Colon (tissue), 2 donors: Measurements from ENCODE around the gene AUTS2.

Source experiments
- FAIRE-seq: peaks from 2 replicates; lab custom pipeline; 2012; peaks lifted over from hg19 to GRCh38; lab: Jason Lieb, UNC
- donor health status: control.
- donor health status: control.

The AUTS2 gene

GRCh38 chr7:69819333-69819705, 221.0 kb downstream of the AUTS2 start:
- FAIRE-seq, result no peak

GRCh38 chr7:69820479-69821192, 222.4 kb downstream of the AUTS2 start:
- no peak for FAIRE-seq

- FAIRE-seq, result no peak
Observed at GRCh38 chr7:69822386-69822785, 224.1 kb downstream of the AUTS2 start.

GRCh38 chr7:69823151-69823744, 225.0 kb downstream of the AUTS2 start:
- FAIRE-seq, result no peak

- FAIRE-seq, result no peak
Observed at GRCh38 chr7:69825113-69825972, 227.1 kb downstream of the AUTS2 start.

- no peak for FAIRE-seq
Observed at GRCh38 chr7:69826283-69826682, 228.0 kb downstream of the AUTS2 start.

GRCh38 chr7:69827140-69827539, 228.9 kb downstream of the AUTS2 start:
- FAIRE-seq, result no peak

GRCh38 chr7:69827558-69827957, 229.3 kb downstream of the AUTS2 start:
- no peak for FAIRE-seq

- no peak for FAIRE-seq
Observed at GRCh38 chr7:69832356-69832755, 234.1 kb downstream of the AUTS2 start.

GRCh38 chr7:69833964-69834363, 235.7 kb downstream of the AUTS2 start:
- FAIRE-seq, result no peak

- FAIRE-seq, result no peak
Observed at GRCh38 chr7:69836702-69837101, 238.4 kb downstream of the AUTS2 start.

- no peak for FAIRE-seq
Observed at GRCh38 chr7:69837387-69838068, 239.3 kb downstream of the AUTS2 start.

GRCh38 chr7:69839782-69840181, 241.5 kb downstream of the AUTS2 start:
- no peak for FAIRE-seq

- no peak for FAIRE-seq
Observed at GRCh38 chr7:69840248-69840647, 242.0 kb downstream of the AUTS2 start.

- no peak for FAIRE-seq
Observed at GRCh38 chr7:69843653-69844052, 245.4 kb downstream of the AUTS2 start.

- no peak for FAIRE-seq
Observed at GRCh38 chr7:69844264-69844868, 246.1 kb downstream of the AUTS2 start.

- no peak for FAIRE-seq
Observed at GRCh38 chr7:69845721-69846495, 247.6 kb downstream of the AUTS2 start.

GRCh38 chr7:69847921-69848612, 249.8 kb downstream of the AUTS2 start:
- no peak for FAIRE-seq

GRCh38 chr7:69849268-69849667, 251.0 kb downstream of the AUTS2 start:
- no peak for FAIRE-seq

- no peak for FAIRE-seq
Observed at GRCh38 chr7:69857014-69857413, 258.7 kb downstream of the AUTS2 start.

GRCh38 chr7:69858471-69858870, 260.2 kb downstream of the AUTS2 start:
- FAIRE-seq, result no peak
